GM12878 (cell line): ENCODE results near the gene GALNT18. TPM values are rescaled to one million over a fixed set of nuclear protein-coding genes. Genes with fewer than 3 reads are reported as not detected.

Experiments
- ATAC-seq: fragments of 200-7000 bp; cut with Tn5 transposase; 3 replicates; pipeline ENCODE4 v1.9.1; 2020; ENCODE audit warnings: mild to moderate bottlenecking, moderate library complexity
- BruUV-seq: library from RNA; stranded (reverse); fragments of 400-500 nt; replicated peaks from 2 replicates; lab custom pipeline; 2021; lab: Mats Ljungman, UMichigan
- CTCF ChIA-PET: fragments of 300-600 bp; sonication (Branson Sonifier 250); formaldehyde crosslinking; extraction: SDS; loops from one replicate; lab custom pipeline; 2021; ENCODE audit warnings: inconsistent platforms; lab: Yijun Ruan, JAX
- POLR2A ChIA-PET: fragments of 350-600 bp; formaldehyde crosslinking; extraction: SDS; loops from one replicate; lab custom pipeline; 2021; ENCODE audit warnings: inconsistent platforms; lab: Charles Lee
- RAD21 ChIA-PET: fragments of 300-600 bp; sonication (Branson Sonifier 250); formaldehyde crosslinking; loops from one replicate; lab custom pipeline; 2023; ENCODE audit warnings: antibody characterized with exemption; ENCODE audit not compliant: unreplicated experiment; lab: Charles Lee
- SMC1A ChIA-PET: fragments of 300-600 bp; sonication (Branson Sonifier 250); formaldehyde crosslinking; loops from one replicate; lab custom pipeline; 2023; ENCODE audit not compliant: unreplicated experiment, uncharacterized antibody; lab: Charles Lee
- DNase-seq: peaks from one replicate; pipeline ENCODE4 v3.0.0-alpha.2; 2011; ENCODE audit warnings: low read depth, low spot score
- FAIRE-seq: peaks from 3 replicates; lab custom pipeline; 2011; peaks lifted over from hg19 to GRCh38; lab: Jason Lieb, UNC
- H2AFZ ChIP-seq: 2 replicates; pipeline ENCODE4 v1.6.0; 2011; ENCODE audit warnings: low read depth, low read length, control low read depth; ENCODE audit not compliant: control insufficient read depth
- H3K27ac ChIP-seq: 2 replicates; pipeline ENCODE4 v1.5.1; 2011; ENCODE audit warnings: control low read depth; ENCODE audit not compliant: control insufficient read depth, insufficient read depth
- H3K27me3 ChIP-seq, 2 experiments: replicated peaks in 1 of 2; 2 replicates each; pipeline versions ENCODE4 v1.6.0 to v1.6.1; 2011; ENCODE audit warnings: low read length in 1 of 2; ENCODE audit not compliant: control insufficient read depth in 2 of 2, insufficient read depth in 2 of 2
- H3K36me3 ChIP-seq, 2 experiments: 2 replicates each; pipeline ENCODE4 v1.5.1; 2011; ENCODE audit warnings: low read length in 1 of 2; ENCODE audit not compliant: control insufficient read depth in 2 of 2, insufficient read depth in 2 of 2
- H3K4me1 ChIP-seq: 2 replicates; pipeline ENCODE4 v1.6.1; 2011; ENCODE audit warnings: mild to moderate bottlenecking, low read length, moderate library complexity, mixed read lengths; ENCODE audit not compliant: control insufficient read depth, insufficient read depth
- H3K4me2 ChIP-seq: 2 replicates; pipeline ENCODE4 v1.6.0; 2011; ENCODE audit warnings: control low read depth; ENCODE audit not compliant: control insufficient read depth, insufficient read depth
- H3K4me3 ChIP-seq: fragments of 200-600 bp; sonication (generic); 2 replicates; pipeline ENCODE4 v1.5.1; 2016
- H3K79me2 ChIP-seq: 2 replicates; pipeline ENCODE4 v1.6.0; 2011; ENCODE audit warnings: low read length; ENCODE audit not compliant: control insufficient read depth, insufficient read depth
- H3K9ac ChIP-seq: 2 replicates; pipeline ENCODE4 v1.8.0; 2011; ENCODE audit warnings: low read length, control low read depth, mixed read lengths; ENCODE audit not compliant: control insufficient read depth, insufficient read depth
- H3K9me3 ChIP-seq: replicated peaks from 3 replicates; pipeline ENCODE4 v1.5.1; 2011; ENCODE audit warnings: mild to moderate bottlenecking, low read length; ENCODE audit not compliant: control insufficient read depth, insufficient read depth
- H4K20me1 ChIP-seq: 2 replicates; pipeline ENCODE4 v1.6.0; 2011; ENCODE audit not compliant: control insufficient read depth, insufficient read depth
- ATF3 ChIP-seq: IDR thresholded peaks from 2 replicates; pipeline ENCODE4 v1.6.1; 2011; ENCODE audit warnings: low read depth, mild to moderate bottlenecking, low read length, moderate library complexity, borderline replicate concordance; ENCODE audit errors: extremely low read depth
- BHLHE40 ChIP-seq, 2 experiments: fragments of 450-650 bp in 1 of 2; IDR thresholded peaks; 2 replicates each; pipeline ENCODE4 v1.6.1; 2011 to 2017; ENCODE audit warnings: low read depth in 2 of 2, borderline replicate concordance in 1 of 2, improper control_type of control experiment in 1 of 2, low read length in 1 of 2, mild to moderate bottlenecking in 1 of 2
- CHD4 ChIP-seq: fragments of 200-600 bp; sonication (generic); IDR thresholded peaks from 2 replicates; pipeline ENCODE4 v1.6.1; 2016; ENCODE audit warnings: mild to moderate bottlenecking
- EGR1 ChIP-seq, 2 experiments: IDR thresholded peaks; 1 replicate in 1 of 2; 2 replicates in 1 of 2; pipeline ENCODE4 v1.6.1; 2011 to 2012; ENCODE audit warnings: low read depth in 2 of 2, low read length in 2 of 2, borderline replicate concordance in 1 of 2, mild to moderate bottlenecking in 1 of 2, moderate library complexity in 1 of 2
- RAD21 ChIP-seq: IDR thresholded peaks from 2 replicates; pipeline ENCODE4 v1.6.1; 2011; ENCODE audit warnings: mild to moderate bottlenecking, low read depth, low read length, moderate library complexity; ENCODE audit not compliant: insufficient read depth
- TCF7 ChIP-seq: IDR thresholded peaks from 2 replicates; pipeline ENCODE4 v1.6.1; 2014; ENCODE audit warnings: antibody characterized with exemption, borderline replicate concordance
- USF1 ChIP-seq: IDR thresholded peaks from 2 replicates; pipeline ENCODE4 v1.6.1; 2011; ENCODE audit warnings: borderline replicate concordance, low read depth, mild to moderate bottlenecking, moderate library complexity, mixed read lengths, low read length; ENCODE audit not compliant: insufficient read depth; ENCODE audit errors: extremely low read length
- YY1 ChIP-seq: IDR thresholded peaks from 2 replicates; pipeline ENCODE4 v1.6.1; 2011; ENCODE audit warnings: low read depth, mild to moderate bottlenecking, low read length
- ZNF274 ChIP-seq: IDR thresholded peaks from one replicate; pipeline ENCODE4 v1.8.0; 2011; ENCODE audit not compliant: insufficient read length, insufficient read depth
- ZNF622 ChIP-seq: fragments of 450-650 bp; IDR thresholded peaks from 2 replicates; pipeline ENCODE4 v1.6.1; 2017; ENCODE audit warnings: mild to moderate bottlenecking, inconsistent platforms
- WGBS: methylation state at CpG from one replicate; pipeline ENCODE4 v1.1.6; 2016; ENCODE audit warnings: low lambda C conversion rate; ENCODE audit not compliant: insufficient replicate concordance, insufficient coverage; ENCODE audit errors: missing lambda C conversion rate; 5-methylcytosine and 5-hydroxymethylcytosine counted together
- in situ Hi-C: fragments of 300-500 bp; cut with MboI; formaldehyde crosslinking; loops from 9 replicates; pipeline ENCODE4 v1.14.3; 2018; ENCODE audit warnings: mixed read lengths
- intact Hi-C: fragments of 100-400 bp; cut with micrococcal nuclease; formaldehyde crosslinking; loops from one replicate; pipeline ENCODE4 v1.14.2; 2022; ENCODE audit not compliant: unreplicated experiment
- polyA plus RNA-seq, 11 experiments: library from polyadenylated mRNA; depleted of rRNA in 4 of 11; unstranded in 6 of 11; stranded (reverse) in 5 of 11; fragments of >200 nt; fragmentation: Nextera tagmentation in 4 of 11; fragmentation: Illumina TruSeq in 1 of 11; extraction: Ambion mirVana in 4 of 11; extraction: Trizol in 1 of 11; gene quantifications; 1 replicate in 1 of 11; 2 replicates in 10 of 11; pipeline versions ENCODE4 v1.2.1 to v1.2.3, GENCODE V29; 2011 to 2016; ENCODE audit warnings: inconsistent platforms in 2 of 11, missing spikeins in 2 of 11, low read depth in 1 of 11
- total RNA-seq, 4 experiments: library from RNA; depleted of rRNA in 3 of 4; stranded (reverse); fragments of >200 nt in 3 of 4; fragmentation: Illumina TruSeq in 1 of 4; extraction: Trizol in 1 of 4; gene quantifications; 2 replicates each; pipeline versions ENCODE4 v1.2.1 to v1.2.3, GENCODE V29; 2013 to 2021
- TF ChIP-seq, protein P1 (sequence below): IDR thresholded peaks from 2 replicates; pipeline ENCODE4 v1.6.1; 2012; ENCODE audit warnings: low read depth, low read length, improper control_type of control experiment

Gene GALNT18
- total and polyA plus RNA-seq, 10 of the 15 experiments (the other 5 are each of a cell fraction or from before 2014, with no cell fraction given): 1.2 to 14.2 (median 6.3) TPM

- in situ Hi-C loops: no loop called here
- Histone ChIP-seq H3K4me2 (no peak overlapping the region), H3K9ac (no peak overlapping the region), H4K20me1 (no peaks in the 10 kb centered on the region), H2AFZ (no peak overlapping the region), H3K79me2 (no peaks in the 10 kb centered on the region; the same call in 1 of the 2 replicates), H3K4me3 (no peak overlapping the region), H3K36me3 (peaks cover 2 to 8% of the 10 kb centered on the region in 2 experiments), H3K27ac (no peak overlapping the region), H3K9me3 (no peaks in the 10 kb centered on the region), H3K27me3 (no peaks in the 10 kb centered on the region), H3K4me1 (no peaks in the 10 kb centered on the region)
- CTCF ChIA-PET: no interaction called here
- TF ChIP-seq BHLHE40 (IDR thresholded peaks at IDR 0.05; ENCODE audit: borderline replicate concordance in 1 of 2, low read depth in 2 of 2, low read length in 1 of 2) (no peak), ZNF622 (no peak), YY1 (no peak), ATF3 (no peak), USF1 (no peak), TCF7 (no peak), CHD4 (no peak), EGR1 (IDR thresholded peaks at IDR 0.05; ENCODE audit: borderline replicate concordance in 1 of 2, low read depth in 2 of 2, low read length in 2 of 2) (no peak), ZNF274 (no peak), RAD21 (no peak)
- TF ChIP-seq, protein P1, sequence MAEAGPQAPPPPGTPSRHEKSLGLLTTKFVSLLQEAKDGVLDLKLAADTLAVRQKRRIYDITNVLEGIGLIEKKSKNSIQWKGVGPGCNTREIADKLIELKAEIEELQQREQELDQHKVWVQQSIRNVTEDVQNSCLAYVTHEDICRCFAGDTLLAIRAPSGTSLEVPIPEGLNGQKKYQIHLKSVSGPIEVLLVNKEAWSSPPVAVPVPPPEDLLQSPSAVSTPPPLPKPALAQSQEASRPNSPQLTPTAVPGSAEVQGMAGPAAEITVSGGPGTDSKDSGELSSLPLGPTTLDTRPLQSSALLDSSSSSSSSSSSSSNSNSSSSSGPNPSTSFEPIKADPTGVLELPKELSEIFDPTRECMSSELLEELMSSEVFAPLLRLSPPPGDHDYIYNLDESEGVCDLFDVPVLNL: no peak
- no peak for ATAC-seq
- POLR2A ChIA-PET: no interaction called here
- no peak for DNase-seq
- FAIRE-seq: no peak
- BruUV-seq: no TSS peak
- WGBS: 43% methylated on average over 13 of the region's 13 CpGs
- SMC1A ChIA-PET: no interaction called here
- RAD21 ChIA-PET: interaction anchor here (1.0 kb wide), 1 partner anchor 77 kb away, joined by 3 read pairs; no protein-coding TSS in a partner anchor
- intact Hi-C loops: no loop called here
Measured at GRCh38 chr11:11445441-11446185, 176.2 kb downstream of the GALNT18 start.
